Measurements from ENCODE around the gene RBM48.

RBM48 gene

DNA sequence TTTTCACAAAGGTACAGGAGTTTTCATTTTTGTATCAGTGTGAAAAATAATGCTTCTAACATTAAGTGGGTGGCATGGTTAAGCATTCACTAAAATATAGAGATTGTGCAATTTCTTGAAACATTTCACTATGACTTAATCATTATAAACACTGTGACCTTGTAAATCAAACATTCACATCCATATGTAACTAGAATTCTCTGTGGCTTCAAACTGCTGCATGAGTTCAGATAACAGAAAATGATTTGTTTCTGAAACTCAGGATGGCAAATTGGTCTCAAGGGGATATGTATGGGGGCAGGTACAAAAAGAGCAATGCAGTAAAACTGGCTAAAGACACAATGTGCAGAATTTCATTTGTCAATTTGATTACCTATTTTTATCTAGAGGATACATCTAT is 57.8 kb downstream of the RBM48 start:
- H3K4me3 ChIP-seq (ENCODE audit: control insufficient read depth, low read depth, low read length), result no peak overlapping the region
- TF ChIP-seq CTCF (conservative IDR thresholded peaks at IDR 0.05; ENCODE audit: control insufficient read depth, insufficient read depth, low read depth, low read length), result no peak
- DNase-seq (ENCODE audit: low read depth), result peak; percentile 52

DNA sequence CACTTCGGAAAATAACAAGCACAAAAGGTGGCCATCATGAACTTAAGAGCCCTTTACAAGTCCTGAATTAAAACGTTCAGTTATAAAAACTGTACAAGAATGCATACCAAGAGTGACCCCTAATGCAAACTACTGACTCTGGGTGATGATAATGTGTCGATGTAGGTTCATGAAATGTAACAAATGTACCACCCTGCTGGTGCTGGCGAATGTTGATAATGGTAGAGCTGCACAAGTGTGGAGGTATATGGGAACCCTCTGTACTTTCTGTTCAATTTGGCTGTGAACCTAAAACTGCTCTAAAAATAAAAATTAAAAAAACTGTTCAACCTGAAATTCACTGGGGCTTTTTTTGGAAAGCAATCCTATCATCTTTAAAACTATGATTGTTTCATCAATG is 58.2 kb downstream of the RBM48 start:
- TF ChIP-seq CTCF (conservative IDR thresholded peaks at IDR 0.05; ENCODE audit: control insufficient read depth, insufficient read depth, low read depth, low read length), result no peak
- no peak overlapping the region for H3K4me3 ChIP-seq (ENCODE audit: control insufficient read depth, low read depth, low read length)
- DNase-seq (ENCODE audit: low read depth), result no peak

All from fibroblast of mammary gland (primary cell).